ENCODE measurements around the gene MGA.

DNA sequence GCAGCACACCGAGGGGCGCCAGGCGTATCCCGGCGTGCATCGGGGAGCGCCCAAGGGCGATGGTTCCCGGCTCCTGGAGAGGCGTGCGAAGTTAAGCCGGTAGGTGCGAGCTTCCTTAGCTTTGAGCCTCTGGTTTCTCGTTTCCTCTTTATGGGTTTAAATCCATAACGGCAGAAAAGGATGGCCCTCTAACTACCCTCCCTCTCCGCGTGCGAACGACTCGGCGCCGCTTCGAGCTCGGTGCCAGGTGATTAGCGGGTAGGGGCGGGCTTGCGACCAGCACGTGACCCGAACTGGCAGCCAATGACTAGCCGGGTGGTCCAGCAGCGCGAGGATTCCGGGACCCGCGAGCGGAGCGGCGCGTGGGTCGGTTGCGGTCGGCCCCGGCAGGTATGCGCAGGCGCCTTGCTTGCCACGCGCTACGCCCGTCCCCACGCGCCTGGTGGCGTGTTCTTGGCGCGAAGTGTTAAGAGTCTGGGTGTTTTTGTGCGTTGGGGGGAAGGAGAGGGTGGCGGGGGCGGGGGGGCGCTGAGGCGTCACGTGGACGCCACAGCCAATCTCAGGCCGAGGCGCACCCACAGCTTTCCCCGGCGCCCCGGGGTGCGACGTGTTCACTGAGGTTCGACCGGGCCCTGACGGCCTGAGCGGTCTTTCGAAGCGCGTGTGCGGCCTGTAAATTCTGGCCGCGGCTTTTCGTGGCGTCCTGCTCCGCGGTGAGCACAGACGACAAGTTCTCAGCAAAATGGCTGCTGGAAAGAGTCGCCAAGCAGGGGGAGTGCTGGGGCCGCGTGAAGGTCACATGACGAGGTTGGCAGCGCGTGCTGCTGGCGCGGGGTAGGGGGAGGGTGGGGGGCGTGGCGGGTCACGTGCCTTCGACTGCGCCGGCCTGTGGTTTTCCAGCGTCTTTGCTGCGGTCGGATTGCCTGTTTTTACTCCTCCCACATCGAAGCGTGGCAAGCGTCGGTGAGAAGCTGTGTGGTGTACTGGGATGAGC lies 38.7 kb upstream of the MGA start:
- TF ChIP-seq, protein P1, sequence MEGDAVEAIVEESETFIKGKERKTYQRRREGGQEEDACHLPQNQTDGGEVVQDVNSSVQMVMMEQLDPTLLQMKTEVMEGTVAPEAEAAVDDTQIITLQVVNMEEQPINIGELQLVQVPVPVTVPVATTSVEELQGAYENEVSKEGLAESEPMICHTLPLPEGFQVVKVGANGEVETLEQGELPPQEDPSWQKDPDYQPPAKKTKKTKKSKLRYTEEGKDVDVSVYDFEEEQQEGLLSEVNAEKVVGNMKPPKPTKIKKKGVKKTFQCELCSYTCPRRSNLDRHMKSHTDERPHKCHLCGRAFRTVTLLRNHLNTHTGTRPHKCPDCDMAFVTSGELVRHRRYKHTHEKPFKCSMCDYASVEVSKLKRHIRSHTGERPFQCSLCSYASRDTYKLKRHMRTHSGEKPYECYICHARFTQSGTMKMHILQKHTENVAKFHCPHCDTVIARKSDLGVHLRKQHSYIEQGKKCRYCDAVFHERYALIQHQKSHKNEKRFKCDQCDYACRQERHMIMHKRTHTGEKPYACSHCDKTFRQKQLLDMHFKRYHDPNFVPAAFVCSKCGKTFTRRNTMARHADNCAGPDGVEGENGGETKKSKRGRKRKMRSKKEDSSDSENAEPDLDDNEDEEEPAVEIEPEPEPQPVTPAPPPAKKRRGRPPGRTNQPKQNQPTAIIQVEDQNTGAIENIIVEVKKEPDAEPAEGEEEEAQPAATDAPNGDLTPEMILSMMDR (IDR thresholded peaks at IDR 0.05; ENCODE audit: low read depth, low read length, poor library complexity, severe bottlenecking): no peak
- no peak for TF ChIP-seq EZH2phosphoT487 (IDR thresholded peaks at IDR 0.05; ENCODE audit: borderline replicate concordance, low read length)

Measured in DOHH2 (cell line).